ENCODE data around the gene TOPORS.

DNA sequence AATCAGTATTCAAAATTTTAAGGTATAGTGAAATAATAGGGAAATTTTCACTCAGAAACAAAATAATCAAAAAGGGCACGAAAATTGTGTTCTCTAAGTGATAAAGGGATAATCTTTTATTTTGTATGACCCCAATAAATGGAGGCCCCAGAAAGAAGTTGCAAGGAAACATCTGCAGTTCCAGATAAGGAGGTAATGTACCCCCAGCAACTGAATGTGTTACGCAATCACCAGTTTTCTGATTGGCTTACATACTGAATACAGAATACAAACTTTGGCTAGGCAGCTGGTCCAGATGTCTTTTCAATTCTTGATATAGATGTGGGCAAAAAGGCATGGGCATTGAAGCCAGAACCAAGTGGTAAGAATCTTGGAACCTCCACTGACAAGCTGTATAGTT lies 1.7 kb upstream of the TOPORS start:
- TF ChIP-seq CTCF (conservative IDR thresholded peaks at IDR 0.05; ENCODE audit: low read length) (no peak), EZH2phosphoT487 (IDR thresholded peaks at IDR 0.05; ENCODE audit: borderline replicate concordance, low read depth, low read length) (no peak)

All from OCI-LY7 (cell line).